ENCODE data around the gene PLAAT3. TPM values are rescaled to one million over a fixed set of nuclear protein-coding genes. Genes with fewer than 3 reads are reported as not detected.

Gene PLAAT3
- total RNA-seq, 4 donors from 2014 or later: 45.9 to 69.1 (median 53.2) TPM

- ATAC-seq: peak; percentile 90
- peaks cover 6 to 44% (median 18%) of the 10 kb centered on the region in 3 donors for H3K4me1 ChIP-seq
These were observed 76.7 kb downstream of the PLAAT3 start for GRCh38 chr11:63537293-63538101.

DNA sequence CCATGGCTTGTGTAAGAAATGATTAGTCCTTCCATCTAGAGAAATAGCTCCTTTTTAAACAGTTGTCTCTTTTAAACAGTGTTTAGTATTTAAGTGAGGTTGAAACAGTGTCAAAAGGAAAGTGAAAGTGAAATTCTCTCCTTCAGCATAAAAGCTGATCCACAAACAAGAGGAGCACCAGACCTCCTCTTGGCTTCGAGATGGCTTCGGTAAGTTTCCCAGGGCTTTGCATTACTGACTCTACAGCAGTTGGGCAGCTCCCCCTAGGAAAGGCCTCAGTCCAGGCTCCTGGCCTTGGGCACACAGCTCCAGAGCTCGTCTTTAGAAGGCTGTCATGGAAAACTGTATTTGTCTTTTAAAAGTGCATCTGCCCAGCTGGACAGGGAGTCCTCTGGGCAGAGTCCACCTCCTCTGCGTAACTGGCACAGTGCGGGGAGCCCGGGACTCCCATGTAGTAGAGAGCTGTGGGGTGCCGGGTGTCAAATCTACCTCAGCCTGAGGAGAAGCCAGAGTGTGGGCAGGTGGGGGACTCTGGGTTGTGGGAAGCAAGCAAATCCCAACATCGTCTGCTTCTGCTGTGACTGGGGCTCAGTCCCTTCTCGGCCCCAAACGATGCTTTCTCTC lies 77.5 kb downstream of the PLAAT3 start, which contains the start of gene PLAAT4:
TSS of gene PLAAT4 (plus strand) at position 140 of the 624 bp plus-strand sequence. CDS start at position 201, 61 bp downstream.
- peak; percentile 32 for ATAC-seq
- peak within 1 kb of the TSS; percentile 29 to 54 for H3K4me3 ChIP-seq
- peak within 1 kb of the TSS; percentile 75 to 96 (median 90) for H3K27ac ChIP-seq
- peaks cover 6 to 44% (median 18%) of the 10 kb centered on the region in 3 donors for H3K4me1 ChIP-seq
- TF ChIP-seq EP300 (IDR thresholded peaks at IDR 0.05) (no peak), POLR2AphosphoS5 (IDR thresholded peaks at IDR 0.05) (peak; percentile 48), POLR2A (IDR thresholded peaks at IDR 0.05) (no peak)
- TF ChIP-seq, protein P1, sequence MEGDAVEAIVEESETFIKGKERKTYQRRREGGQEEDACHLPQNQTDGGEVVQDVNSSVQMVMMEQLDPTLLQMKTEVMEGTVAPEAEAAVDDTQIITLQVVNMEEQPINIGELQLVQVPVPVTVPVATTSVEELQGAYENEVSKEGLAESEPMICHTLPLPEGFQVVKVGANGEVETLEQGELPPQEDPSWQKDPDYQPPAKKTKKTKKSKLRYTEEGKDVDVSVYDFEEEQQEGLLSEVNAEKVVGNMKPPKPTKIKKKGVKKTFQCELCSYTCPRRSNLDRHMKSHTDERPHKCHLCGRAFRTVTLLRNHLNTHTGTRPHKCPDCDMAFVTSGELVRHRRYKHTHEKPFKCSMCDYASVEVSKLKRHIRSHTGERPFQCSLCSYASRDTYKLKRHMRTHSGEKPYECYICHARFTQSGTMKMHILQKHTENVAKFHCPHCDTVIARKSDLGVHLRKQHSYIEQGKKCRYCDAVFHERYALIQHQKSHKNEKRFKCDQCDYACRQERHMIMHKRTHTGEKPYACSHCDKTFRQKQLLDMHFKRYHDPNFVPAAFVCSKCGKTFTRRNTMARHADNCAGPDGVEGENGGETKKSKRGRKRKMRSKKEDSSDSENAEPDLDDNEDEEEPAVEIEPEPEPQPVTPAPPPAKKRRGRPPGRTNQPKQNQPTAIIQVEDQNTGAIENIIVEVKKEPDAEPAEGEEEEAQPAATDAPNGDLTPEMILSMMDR (IDR thresholded peaks at IDR 0.05): peak in 1 of 4 experiments; percentile 28
- no peaks in the 10 kb centered on the region for H3K27me3 ChIP-seq
- H3K36me3 ChIP-seq: peaks cover 0 to 17% of the 10 kb centered on the region in 2 donors
- 0 to 6% methylated on average over 2 to 6 of the region's 10 CpGs for whole genome bisulfite sequencing, 2 donors (ENCODE audit: low coverage in 1 of 2)
- H3K9me3 ChIP-seq: no peaks in the 10 kb centered on the region

More at GRCh38 chr11:63537293-63538101, 76.7 kb downstream of the PLAAT3 start:
- H3K27me3 ChIP-seq: no peaks in the 10 kb centered on the region
- H3K36me3 ChIP-seq: peaks cover 0 to 17% of the 10 kb centered on the region in 2 donors
- H3K4me3 ChIP-seq: peak overlapping the region; percentile 29 to 54
- WGBS, 2 donors (ENCODE audit: low coverage in 1 of 2): 0 to 10% methylated on average over 2 of the region's 8 CpGs
- no peaks in the 10 kb centered on the region for H3K9me3 ChIP-seq
- TF ChIP-seq POLR2A (IDR thresholded peaks at IDR 0.05) (no peak), POLR2AphosphoS5 (IDR thresholded peaks at IDR 0.05) (peak; percentile 81)
- peak overlapping the region; percentile 75 to 96 (median 90) for H3K27ac ChIP-seq

GRCh38 chr11:63535734-63536133 lies 78.5 kb downstream of the PLAAT3 start:
- H3K4me1 ChIP-seq: peaks cover 6 to 51% (median 18%) of the 10 kb centered on the region in 3 donors
- H3K27me3 ChIP-seq: no peaks in the 10 kb centered on the region
- TF ChIP-seq, protein P1 (IDR thresholded peaks at IDR 0.05): no peak
- no peak for TF ChIP-seq EP300 (IDR thresholded peaks at IDR 0.05)
- no peak for TF ChIP-seq POLR2A (IDR thresholded peaks at IDR 0.05)
- TF ChIP-seq POLR2AphosphoS5 (IDR thresholded peaks at IDR 0.05): no peak
- no peaks in the 10 kb centered on the region for H3K9me3 ChIP-seq
- peak overlapping the region; percentile 75 to 96 (median 90) for H3K27ac ChIP-seq
- H3K36me3 ChIP-seq: peaks cover 0 to 17% of the 10 kb centered on the region in 2 donors
- no peak for ATAC-seq
- WGBS, 2 donors (ENCODE audit: low coverage in 1 of 2): 80% methylated on average over 1 of the region's 1 CpG; no CpG with 5 or more reads in 1 of the 2 donors
- no peak overlapping the region for H3K4me3 ChIP-seq

- ATAC-seq: no peak
- Histone ChIP-seq H3K4me3 (no peak overlapping the region), H3K36me3 (peaks cover 0 to 9% of the 10 kb centered on the region in 2 donors), H3K27me3 (no peaks in the 10 kb centered on the region), H3K4me1 (peaks cover 6 to 51% (median 18%) of the 10 kb centered on the region in 3 donors), H3K9me3 (no peaks in the 10 kb centered on the region), H3K27ac (peak overlapping the region in 1 of 4 donors; percentile 90)
- TF ChIP-seq, protein P1 (IDR thresholded peaks at IDR 0.05): no peak
- TF ChIP-seq EP300 (IDR thresholded peaks at IDR 0.05): no peak
- TF ChIP-seq POLR2A (IDR thresholded peaks at IDR 0.05): no peak
- no peak for TF ChIP-seq POLR2AphosphoS5 (IDR thresholded peaks at IDR 0.05)
- WGBS, 2 donors (ENCODE audit: low coverage in 1 of 2): 80 to 90% methylated on average over 1 to 4 of the region's 5 CpGs
These were observed 79.3 kb downstream of the PLAAT3 start for GRCh38 chr11:63534895-63535461.

- WGBS, 2 donors (ENCODE audit: low coverage in 1 of 2): 83 to 91% methylated on average over 2 to 3 of the region's 3 CpGs
- no peaks in the 10 kb centered on the region for H3K9me3 ChIP-seq
- ATAC-seq: no peak
- peaks cover 6 to 44% (median 18%) of the 10 kb centered on the region in 3 donors for H3K4me1 ChIP-seq
- no peak for TF ChIP-seq POLR2AphosphoS5 (IDR thresholded peaks at IDR 0.05)
- TF ChIP-seq EP300 (IDR thresholded peaks at IDR 0.05): no peak
- TF ChIP-seq POLR2A (IDR thresholded peaks at IDR 0.05): no peak
- TF ChIP-seq, protein P1 (IDR thresholded peaks at IDR 0.05): no peak
- no peaks in the 10 kb centered on the region for H3K27me3 ChIP-seq
- H3K36me3 ChIP-seq: peaks cover 0 to under 1% of the 10 kb centered on the region in 2 donors
- H3K27ac ChIP-seq: no peak overlapping the region
- no peak overlapping the region for H3K4me3 ChIP-seq
These were observed 80.2 kb downstream of the PLAAT3 start for GRCh38 chr11:63534076-63534475.
